GM08714 (cell line): ENCODE measurements around the gene PRIMPOL.

Experiments used
- H3K4me3 ChIP-seq: fragments of 200-500 bp; sonication (Bioruptor generic); 2 replicates; pipeline ENCODE4 v1.5.1; 2014; ENCODE audit warnings: mild to moderate bottlenecking, low read length, inconsistent platforms
- ZNF274 ChIP-seq: IDR thresholded peaks from 2 replicates; pipeline ENCODE4 v1.6.1; 2012; ENCODE audit warnings: mild to moderate bottlenecking, low read depth, low read length

PRIMPOL gene

DNA sequence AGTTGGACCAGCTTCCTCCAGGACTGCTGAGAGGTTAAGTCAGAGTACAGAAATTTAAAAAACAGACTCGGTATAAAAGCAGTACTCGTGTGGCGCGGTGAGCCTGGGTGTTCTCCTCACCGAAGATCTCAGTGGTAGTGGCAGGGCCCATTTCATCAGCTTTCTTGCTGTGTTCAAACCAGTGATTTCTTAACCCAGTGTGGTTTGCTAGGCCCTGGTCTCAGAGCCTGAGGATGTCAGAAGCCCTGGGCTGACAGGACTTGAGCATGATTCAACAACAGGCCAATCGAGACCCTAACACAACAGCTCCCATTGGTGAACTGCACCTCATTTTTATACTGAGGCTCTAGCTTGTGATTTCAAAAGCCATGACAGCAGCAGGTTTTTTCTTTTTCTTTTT, 23.2 kb downstream of the PRIMPOL start:
- H3K4me3 ChIP-seq, result no peak overlapping the region
- no peak for TF ChIP-seq ZNF274

DNA sequence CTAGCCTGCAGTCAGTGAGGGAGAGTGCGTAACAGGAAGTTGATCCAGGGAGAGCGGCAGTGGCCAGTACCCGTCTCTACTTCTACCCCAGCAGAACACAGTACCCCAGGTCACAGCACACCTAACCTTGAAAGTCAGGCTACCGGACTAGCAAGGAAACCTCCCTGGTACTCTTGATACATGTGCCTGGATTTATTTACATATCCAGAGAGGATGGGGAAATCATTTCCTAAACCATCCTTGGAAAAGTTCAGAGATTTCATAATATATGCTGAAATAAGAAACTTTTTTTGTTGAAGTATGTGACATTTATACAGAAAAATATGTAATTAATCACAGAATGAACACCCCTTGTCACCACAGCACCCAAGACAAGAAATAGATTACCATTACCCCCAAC, 24.5 kb downstream of the PRIMPOL start:
- TF ChIP-seq ZNF274, result no peak
- no peak overlapping the region for H3K4me3 ChIP-seq

DNA sequence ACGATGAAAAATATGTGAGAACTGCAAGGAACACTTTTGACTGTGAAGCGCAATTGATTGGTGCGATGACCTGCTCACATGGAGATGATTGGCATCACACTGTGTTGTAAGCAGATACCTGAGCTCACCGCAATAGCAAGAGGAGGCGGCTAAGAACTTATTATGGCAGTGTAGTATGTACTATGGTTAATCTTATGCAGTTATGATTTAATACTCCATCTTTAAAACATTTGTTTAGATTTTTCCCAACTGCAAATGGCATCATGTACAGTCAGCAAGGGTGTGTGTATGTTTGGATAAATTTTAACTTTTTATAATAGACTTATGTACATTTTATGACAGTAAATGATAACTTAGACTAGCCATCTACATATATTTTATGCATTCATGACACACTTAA, 25.5 kb downstream of the PRIMPOL start:
- TF ChIP-seq ZNF274, result no peak
- H3K4me3 ChIP-seq, result no peak overlapping the region

DNA sequence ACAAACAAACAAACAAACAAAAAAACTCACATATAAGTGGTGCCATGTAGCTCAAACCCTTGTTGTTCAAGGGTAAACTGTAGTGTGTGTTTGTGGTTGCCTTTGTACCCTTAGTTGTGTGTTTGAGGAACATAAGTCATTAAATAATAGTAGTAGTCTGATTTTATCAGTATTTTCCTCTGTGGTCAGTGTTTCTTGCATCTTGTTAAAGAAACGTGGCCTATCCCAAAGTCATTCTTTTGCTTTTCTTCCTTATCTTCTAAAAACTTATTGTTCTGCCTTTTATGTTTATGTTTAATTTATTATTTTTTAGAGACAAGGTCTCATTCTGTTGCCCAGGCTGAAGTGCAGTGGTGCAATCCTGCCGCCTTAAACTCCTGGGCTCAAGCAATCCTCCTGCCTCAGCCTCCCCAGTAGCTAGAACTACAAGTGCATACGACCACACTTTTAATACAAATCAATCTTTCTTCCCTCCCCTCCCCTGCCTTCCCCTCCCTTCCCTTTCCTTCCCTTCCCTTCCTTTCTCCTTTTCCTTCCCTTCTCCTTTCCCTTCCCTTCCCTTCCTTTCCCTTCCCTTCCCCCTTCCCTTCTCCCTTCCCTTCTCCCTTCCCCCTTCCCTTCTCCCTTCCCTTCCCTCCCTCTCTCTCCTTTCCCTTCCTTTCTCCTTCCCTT, 26.4 kb downstream of the PRIMPOL start:
- no peak overlapping the region for H3K4me3 ChIP-seq
- no peak for TF ChIP-seq ZNF274

DNA sequence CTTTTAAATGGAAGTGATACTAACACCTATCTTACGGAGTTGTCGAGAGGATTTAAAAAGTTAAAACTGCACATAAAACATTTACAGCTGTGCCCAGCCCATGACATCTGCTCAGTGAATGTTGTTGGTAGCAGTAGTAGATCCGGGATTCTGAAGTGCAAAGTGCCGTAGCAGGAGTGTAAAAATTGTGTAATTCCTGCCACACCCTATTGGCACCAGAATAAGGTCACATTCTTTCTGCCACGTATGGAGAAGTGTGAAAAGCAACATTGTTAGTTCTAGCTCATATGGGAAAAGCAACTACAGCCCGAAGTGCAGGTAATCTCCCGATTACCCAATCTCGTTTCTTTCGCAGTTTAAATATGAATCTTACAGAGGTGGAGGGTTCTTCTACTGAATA, 31.2 kb downstream of the PRIMPOL start:
- no peak for TF ChIP-seq ZNF274
- no peak overlapping the region for H3K4me3 ChIP-seq

DNA sequence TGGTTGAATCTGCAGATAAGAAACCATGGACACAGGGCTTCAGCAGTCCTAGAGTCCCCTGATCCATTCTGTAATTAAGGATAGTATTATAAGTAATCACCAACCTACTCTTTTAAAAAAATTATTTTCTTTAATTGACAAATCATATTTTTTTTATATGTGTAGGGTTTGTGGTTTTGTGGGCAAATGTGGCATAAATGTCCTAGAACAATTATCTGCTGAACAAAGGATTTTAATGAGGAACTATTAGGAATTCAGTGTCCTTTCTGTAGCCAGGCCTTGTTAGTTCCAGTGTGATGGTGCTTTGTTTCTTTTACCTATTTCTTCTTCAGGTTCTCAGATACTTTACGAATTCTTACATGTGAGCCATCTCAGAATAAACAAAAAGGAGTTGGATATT, 32.4 kb downstream of the PRIMPOL start:
- no peak for TF ChIP-seq ZNF274
- H3K4me3 ChIP-seq, result no peak overlapping the region

DNA sequence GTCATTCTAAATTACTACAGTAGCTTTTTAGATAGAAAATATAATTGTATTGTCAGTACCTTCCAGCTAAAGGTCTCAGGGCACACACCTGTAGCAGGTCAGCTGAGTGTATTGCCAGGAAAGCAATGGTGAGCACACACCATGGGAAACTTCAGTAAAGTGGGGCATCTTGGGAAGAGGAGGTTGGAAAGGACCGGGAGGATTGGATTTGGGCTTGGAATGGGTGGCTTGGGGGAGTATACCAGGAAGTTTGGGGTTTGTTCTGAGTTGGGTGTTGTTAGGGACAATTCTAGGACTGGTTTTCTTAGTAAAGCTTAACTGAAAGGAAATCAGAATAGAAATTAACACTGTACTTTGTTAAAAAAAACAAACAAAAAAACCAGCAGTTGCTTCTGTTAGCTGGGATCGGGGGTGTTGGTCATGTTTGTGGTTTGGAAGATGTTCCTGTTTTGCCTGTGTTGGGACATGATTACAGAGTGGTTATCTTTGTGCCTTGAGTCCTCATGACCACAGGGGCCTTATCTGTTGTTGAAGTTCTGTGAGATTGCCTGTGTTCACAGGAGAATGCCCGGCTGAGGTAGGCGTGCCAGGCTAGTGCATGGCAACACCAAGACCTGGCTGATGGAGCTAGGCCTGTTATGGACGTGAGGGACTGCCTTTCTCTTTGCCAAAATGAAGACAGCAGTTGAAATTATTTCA, 35.1 kb downstream of the PRIMPOL start:
- H3K4me3 ChIP-seq, result no peak overlapping the region
- TF ChIP-seq ZNF274, result no peak

DNA sequence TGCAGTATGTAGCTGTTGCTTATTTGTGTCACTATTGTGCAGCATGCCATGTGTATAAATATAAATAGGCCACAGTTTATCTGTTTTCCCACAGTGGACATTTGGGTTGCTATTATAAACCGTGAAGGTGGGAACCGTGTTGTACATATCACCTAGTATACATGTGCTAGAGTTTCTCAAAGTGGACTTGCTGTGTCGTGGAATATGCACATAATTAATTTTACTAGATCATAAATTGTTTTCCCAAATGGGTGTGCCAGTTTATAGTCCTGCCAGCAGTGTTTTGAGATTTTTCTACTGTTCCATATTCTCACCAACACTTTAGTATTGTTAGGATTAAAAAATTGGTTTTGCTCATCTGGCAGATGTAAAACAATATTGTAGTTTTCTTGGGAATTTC, 38.5 kb downstream of the PRIMPOL start:
- no peak for TF ChIP-seq ZNF274
- no peak overlapping the region for H3K4me3 ChIP-seq

DNA sequence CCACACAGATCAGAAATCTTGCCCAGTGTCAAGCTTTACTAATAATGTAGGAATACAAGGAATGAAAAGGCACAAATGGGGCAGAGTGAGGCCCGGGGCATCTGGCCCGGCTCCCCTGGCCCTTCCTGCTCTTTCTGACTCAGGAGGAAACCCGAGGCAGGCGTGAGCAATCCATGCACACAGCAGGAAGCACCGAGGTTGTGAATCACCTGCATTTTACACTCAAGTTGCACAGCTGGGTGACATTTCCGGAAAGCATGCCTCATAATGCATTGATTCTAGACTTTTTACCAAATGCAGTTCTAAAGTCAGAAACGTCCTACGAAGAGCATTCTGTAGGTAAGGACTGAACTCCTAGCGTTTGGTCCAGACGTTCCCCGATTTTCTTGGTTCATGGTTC, 38.9 kb downstream of the PRIMPOL start:
- no peak for TF ChIP-seq ZNF274

DNA sequence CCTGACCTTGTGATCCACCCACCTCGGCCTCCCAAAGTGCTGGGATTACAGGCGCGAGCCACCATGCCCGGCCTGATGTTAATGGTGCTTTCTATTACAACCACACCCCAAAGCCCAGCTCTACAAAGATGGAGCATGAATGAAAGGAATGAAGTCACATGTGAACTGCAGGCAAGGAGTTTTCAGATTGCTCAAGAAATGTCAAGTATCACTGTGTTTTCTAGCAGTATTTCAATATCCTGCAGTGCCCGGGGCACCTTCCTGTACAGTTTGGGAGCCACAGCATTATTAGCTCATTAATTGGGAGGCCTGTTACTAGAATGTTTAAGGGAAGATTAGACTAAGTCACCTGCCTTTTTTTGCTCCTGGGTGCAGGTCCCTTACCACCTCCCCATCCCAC, 40.1 kb downstream of the PRIMPOL start:
- no peak for TF ChIP-seq ZNF274
- H3K4me3 ChIP-seq, result no peak overlapping the region

More for the DNA sequence above, 38.9 kb downstream of the PRIMPOL start:
- H3K4me3 ChIP-seq, result no peak overlapping the region

DNA sequence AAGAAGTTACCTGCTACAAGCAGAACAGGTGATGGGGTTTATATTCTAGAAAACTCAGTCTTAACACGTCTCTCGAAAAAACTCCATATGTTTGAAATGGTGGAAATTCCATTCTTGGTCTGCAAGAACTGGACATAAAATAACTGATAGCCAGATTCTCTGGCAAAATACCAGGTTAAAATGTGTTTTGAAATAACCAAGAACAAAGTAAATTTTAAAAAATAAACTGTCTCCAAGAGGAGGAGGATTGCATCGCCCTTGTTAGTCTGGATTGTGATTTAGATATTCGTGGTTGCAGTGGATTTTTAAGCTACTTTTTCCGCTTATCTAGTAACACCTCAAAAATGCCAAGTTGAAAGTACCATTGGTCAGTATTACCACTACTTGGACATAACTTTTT, 43.5 kb downstream of the PRIMPOL start:
- no peak for TF ChIP-seq ZNF274
- H3K4me3 ChIP-seq, result no peak overlapping the region

DNA sequence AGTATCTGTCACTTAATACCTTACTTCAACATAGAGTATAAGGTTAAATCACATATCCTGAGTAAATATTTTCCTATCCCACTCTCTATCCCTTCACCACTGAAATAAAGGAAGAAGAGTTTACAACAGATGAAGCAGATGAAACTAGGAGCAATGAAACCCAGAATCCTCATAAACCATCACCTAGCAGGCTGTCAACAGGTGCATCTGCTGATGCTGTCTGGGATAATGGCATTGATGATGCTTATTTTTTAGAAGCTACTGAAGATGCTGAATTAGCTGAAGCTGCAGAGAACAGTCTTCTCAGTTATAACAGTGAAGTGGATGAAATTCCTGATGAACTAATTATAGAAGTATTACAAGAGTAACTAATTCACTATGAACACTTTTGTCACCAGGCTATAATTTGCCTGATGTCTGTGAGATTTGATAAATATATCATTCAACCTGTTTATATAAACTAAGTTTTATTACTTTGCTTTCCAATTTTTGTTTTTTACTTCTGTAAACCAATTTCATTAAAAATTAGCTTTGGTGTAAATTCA, 44.9 kb downstream of the PRIMPOL start:
- TF ChIP-seq ZNF274, result no peak
- no peak overlapping the region for H3K4me3 ChIP-seq

DNA sequence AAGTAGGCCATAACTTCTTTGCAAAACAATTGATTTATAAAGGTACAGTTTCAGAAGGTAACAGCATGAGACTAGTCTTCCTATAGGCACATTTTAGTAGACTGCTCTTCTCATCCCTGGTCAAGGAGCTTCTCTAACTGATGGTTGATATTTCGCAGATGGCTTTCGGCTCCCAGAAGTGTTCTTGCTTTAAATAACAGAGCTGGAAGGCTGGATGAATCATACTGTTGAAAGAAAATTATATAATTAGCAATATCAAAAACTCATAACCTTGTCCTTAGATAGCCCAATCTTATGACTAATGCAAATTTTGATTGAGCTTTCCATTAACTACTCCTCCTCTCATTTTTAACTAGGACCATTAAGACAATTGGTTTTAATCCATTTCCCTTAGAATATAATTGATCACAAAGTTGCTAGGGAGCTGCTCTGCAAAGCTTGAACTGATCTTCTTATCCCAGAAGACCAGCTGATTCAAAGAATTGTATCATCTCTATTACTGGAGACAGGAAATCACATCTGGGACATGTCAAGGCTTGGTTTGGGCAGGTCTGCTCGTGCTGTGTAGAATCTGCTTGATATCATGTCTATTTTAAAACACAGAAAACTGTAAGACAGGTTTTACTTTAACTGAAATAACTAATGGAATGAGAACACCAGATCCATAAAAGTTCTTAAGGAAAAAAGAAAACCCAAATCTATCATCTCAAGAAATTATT, 45.8 kb downstream of the PRIMPOL start:
- no peak overlapping the region for H3K4me3 ChIP-seq
- TF ChIP-seq ZNF274, result no peak

DNA sequence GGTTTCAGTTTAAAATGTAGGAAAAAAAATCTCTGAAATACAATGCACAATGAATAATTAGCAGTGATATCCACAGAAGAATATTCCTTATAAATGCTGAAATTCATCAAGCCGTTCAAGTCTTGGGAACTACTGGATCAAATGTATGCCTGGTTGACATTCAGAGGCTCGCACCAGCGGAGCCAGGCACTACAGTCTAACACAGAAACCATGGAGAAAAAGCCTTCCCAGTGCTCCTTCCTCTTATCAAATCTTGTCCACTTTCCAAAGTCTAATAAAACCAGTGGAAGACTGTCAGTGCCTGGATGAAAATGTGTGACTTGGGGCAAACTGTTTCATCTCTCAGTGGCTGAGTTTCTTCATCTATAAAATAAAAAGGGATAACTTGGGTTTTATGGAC, 48.4 kb downstream of the PRIMPOL start:
- H3K4me3 ChIP-seq, result no peak overlapping the region
- TF ChIP-seq ZNF274, result no peak

DNA sequence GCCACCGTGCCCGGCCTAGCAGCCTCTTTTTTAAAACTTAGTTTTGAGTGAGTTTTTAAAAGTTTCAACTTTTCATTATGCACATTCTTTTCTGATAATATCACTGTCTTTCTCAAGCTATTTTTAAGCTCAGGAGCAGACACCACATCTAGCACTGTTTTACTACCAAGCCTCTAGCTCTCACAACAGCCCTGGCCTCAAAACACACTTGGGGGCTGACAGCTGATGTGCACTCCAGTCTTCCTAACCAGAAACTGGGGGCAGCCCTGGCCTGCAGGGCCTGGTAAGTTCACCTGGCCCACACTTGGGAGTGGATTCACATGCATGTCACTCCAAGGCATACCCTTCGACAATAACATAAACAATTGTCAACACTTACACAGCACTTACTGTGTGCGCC, 50.4 kb downstream of the PRIMPOL start:
- TF ChIP-seq ZNF274, result no peak
- H3K4me3 ChIP-seq, result no peak overlapping the region

DNA sequence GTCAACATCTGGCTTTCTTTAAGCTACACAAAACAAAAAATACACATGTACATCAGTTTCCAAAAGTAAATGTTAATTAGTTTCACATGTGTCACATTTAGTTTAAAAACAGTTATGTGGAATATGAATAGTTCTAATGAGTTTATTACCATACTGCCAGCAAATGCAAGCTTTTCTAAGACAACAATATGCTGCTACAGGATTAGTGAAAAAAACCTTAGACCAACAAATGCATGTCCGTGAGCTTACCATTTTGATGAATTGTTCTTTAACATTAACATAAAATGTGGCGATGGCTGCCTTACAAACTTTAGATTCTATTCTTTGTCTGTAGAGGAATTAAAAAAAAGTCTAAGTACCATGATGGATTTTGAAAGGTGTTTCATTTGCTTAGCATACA, 52.6 kb downstream of the PRIMPOL start:
- no peak overlapping the region for H3K4me3 ChIP-seq
- TF ChIP-seq ZNF274, result no peak
